HEK293 (cell line): Measurements from ENCODE around the gene KLHDC7B.

Source experiments
- CTCF ChIA-PET: fragments of 350-600 bp; formaldehyde crosslinking; extraction: SDS; loops from one replicate; lab custom pipeline; 2021; ENCODE audit warnings: antibody characterized with exemption; lab: Yijun Ruan, JAX
- POLR2A ChIA-PET: fragments of 300-600 bp; formaldehyde crosslinking; extraction: SDS; loops from one replicate; lab custom pipeline; 2020; ENCODE audit warnings: antibody characterized with exemption, inconsistent platforms; lab: Yijun Ruan, JAX
- H3K27ac ChIP-seq: fragments of 200-500 bp; sonication (Bioruptor generic); 2 replicates; pipeline ENCODE4 v1.5.1; 2014; ENCODE audit warnings: low read depth, low read length, control low read depth, inconsistent platforms; ENCODE audit errors: extremely low read depth
- H3K36me3 ChIP-seq, 2 experiments: fragments of 200-500 bp in 1 of 2; sonication (Bioruptor generic) in 1 of 2; 1 replicate in 1 of 2; 2 replicates in 1 of 2; pipeline ENCODE4 v1.5.1; 2014 to 2017; ENCODE audit warnings: inconsistent platforms in 2 of 2, low read length in 2 of 2; ENCODE audit not compliant: control insufficient read depth in 2 of 2, insufficient read depth in 1 of 2
- H3K4me1 ChIP-seq: fragments of 200-500 bp; sonication (Bioruptor generic); 2 replicates; pipeline ENCODE4 v1.5.1; 2014; ENCODE audit warnings: mild to moderate bottlenecking, low read length, inconsistent platforms; ENCODE audit not compliant: control insufficient read depth, insufficient read depth
- H3K4me3 ChIP-seq: 2 replicates; pipeline ENCODE4 v1.5.1; 2011; ENCODE audit warnings: low read depth, mild to moderate bottlenecking, control low read depth, low read length, moderate library complexity
- H3K9me3 ChIP-seq: fragments of 200-500 bp; sonication (Bioruptor generic); 2 replicates; pipeline ENCODE4 v1.5.1; 2014; ENCODE audit warnings: low read depth, low read length, inconsistent platforms; ENCODE audit not compliant: control insufficient read depth, insufficient read depth
- BCL11B ChIP-seq: fragments of 450-650 bp; formaldehyde crosslinking; IDR thresholded peaks from 2 replicates; pipeline ENCODE4 v1.5.1; 2016; ENCODE audit warnings: low read depth, missing biosample characterization, missing genetic modification characterization
- ELK4 ChIP-seq: IDR thresholded peaks from 2 replicates; pipeline ENCODE4 v1.6.1; 2011; ENCODE audit warnings: mild to moderate bottlenecking, low read depth, low read length, borderline replicate concordance
- GLI2 ChIP-seq: fragments of 450-650 bp; formaldehyde crosslinking; IDR thresholded peaks from 2 replicates; pipeline ENCODE4; 2017; ENCODE audit warnings: missing biosample characterization, missing genetic modification characterization, low read depth, borderline replicate concordance
- KLF10 ChIP-seq: fragments of 450-650 bp; IDR thresholded peaks from 2 replicates; pipeline ENCODE4 v1.5.1; 2018; ENCODE audit warnings: missing biosample characterization, mild to moderate bottlenecking, missing genetic modification characterization
- KLF7 ChIP-seq: fragments of 450-650 bp; formaldehyde crosslinking; IDR thresholded peaks from 2 replicates; pipeline ENCODE4 v1.5.1; 2016; ENCODE audit warnings: missing biosample characterization, missing genetic modification characterization, borderline replicate concordance
- PBX3 ChIP-seq: sonication (generic); formaldehyde crosslinking; IDR thresholded peaks from 2 replicates; pipeline ENCODE4 v1.8.1; 2022; ENCODE audit warnings: mild to moderate bottlenecking, moderate library complexity, missing genetic modification reagents
- PRDM4 ChIP-seq: fragments of 450-650 bp; formaldehyde crosslinking; IDR thresholded peaks from 2 replicates; pipeline ENCODE4 v1.5.1; 2017; ENCODE audit warnings: missing biosample characterization, missing genetic modification characterization
- ZBTB21 ChIP-seq: fragments of 450-650 bp; formaldehyde crosslinking; IDR thresholded peaks from 2 replicates; pipeline ENCODE4 v1.5.1; 2017; ENCODE audit warnings: missing biosample characterization, missing genetic modification characterization
- ZFP41 ChIP-seq: fragments of 450-650 bp; formaldehyde crosslinking; IDR thresholded peaks from 2 replicates; pipeline ENCODE4 v1.5.1; 2016; ENCODE audit warnings: missing biosample characterization, missing genetic modification characterization, borderline replicate concordance
- ZFP69B ChIP-seq: fragments of 450-650 bp; formaldehyde crosslinking; IDR thresholded peaks from 2 replicates; pipeline ENCODE4 v1.5.1; 2016; ENCODE audit warnings: missing biosample characterization, missing genetic modification characterization
- ZNF10 ChIP-seq: fragments of 450-650 bp; formaldehyde crosslinking; IDR thresholded peaks from 2 replicates; pipeline ENCODE4 v1.5.1; 2017; ENCODE audit warnings: missing biosample characterization, missing genetic modification characterization
- ZNF114 ChIP-seq: fragments of 450-650 bp; formaldehyde crosslinking; IDR thresholded peaks from 2 replicates; pipeline ENCODE4 v1.5.0; 2017; ENCODE audit warnings: missing biosample characterization, missing genetic modification characterization
- ZNF211 ChIP-seq: fragments of 450-650 bp; formaldehyde crosslinking; IDR thresholded peaks from 2 replicates; pipeline ENCODE4 v1.5.1; 2016; ENCODE audit warnings: low read depth, missing biosample characterization, missing genetic modification characterization
- ZNF302 ChIP-seq: fragments of 450-650 bp; formaldehyde crosslinking; IDR thresholded peaks from 2 replicates; pipeline ENCODE4 v1.5.1; 2016; ENCODE audit warnings: missing biosample characterization, missing genetic modification characterization, low read depth
- ZNF449 ChIP-seq: fragments of 450-650 bp; formaldehyde crosslinking; IDR thresholded peaks from 2 replicates; pipeline ENCODE4 v1.5.1; 2017; ENCODE audit warnings: missing biosample characterization, mild to moderate bottlenecking, missing genetic modification characterization, moderate library complexity
- ZNF48 ChIP-seq: fragments of 450-650 bp; formaldehyde crosslinking; IDR thresholded peaks from 2 replicates; pipeline ENCODE4 v1.5.1; 2016; ENCODE audit warnings: missing biosample characterization, missing genetic modification characterization
- ZNF488 ChIP-seq: fragments of 450-650 bp; formaldehyde crosslinking; IDR thresholded peaks from 2 replicates; pipeline ENCODE4 v1.5.1; 2016; ENCODE audit warnings: missing biosample characterization, missing genetic modification characterization
- ZNF521 ChIP-seq: fragments of 450-650 bp; formaldehyde crosslinking; IDR thresholded peaks from 2 replicates; pipeline ENCODE4 v1.5.1; 2017; ENCODE audit warnings: missing biosample characterization, mild to moderate bottlenecking, missing genetic modification characterization
- ZNF560 ChIP-seq: fragments of 450-650 bp; formaldehyde crosslinking; IDR thresholded peaks from 2 replicates; pipeline ENCODE4 v1.5.1; 2017; ENCODE audit warnings: missing biosample characterization, missing genetic modification characterization, borderline replicate concordance
- ZNF624 ChIP-seq: fragments of 450-650 bp; formaldehyde crosslinking; IDR thresholded peaks from 2 replicates; pipeline ENCODE4 v1.5.1; 2017; ENCODE audit warnings: missing biosample characterization, missing genetic modification characterization
- ZNF670 ChIP-seq: fragments of 450-650 bp; formaldehyde crosslinking; IDR thresholded peaks from 2 replicates; pipeline ENCODE4 v1.5.1; 2016; ENCODE audit warnings: missing biosample characterization, missing genetic modification characterization, low read depth
- ZNF701 ChIP-seq: fragments of 450-650 bp; formaldehyde crosslinking; IDR thresholded peaks from 2 replicates; pipeline ENCODE4 v1.5.1; 2016; ENCODE audit warnings: missing biosample characterization, missing genetic modification characterization
- ZXDB ChIP-seq: fragments of 450-650 bp; formaldehyde crosslinking; IDR thresholded peaks from 2 replicates; pipeline ENCODE4 v1.5.1; 2016; ENCODE audit warnings: missing biosample characterization, missing genetic modification characterization

The KLHDC7B gene

GRCh38 chr22:50569041-50569459 is 23.4 kb downstream of the KLHDC7B start:
- POLR2A ChIA-PET, result interaction anchor here (1.8 kb wide), 1 partner anchor 44 kb away, joined by 8 read pairs; the partner anchor contains the start of gene SCO2
- CTCF ChIA-PET, result interaction anchor here (0.6 to 0.9 kb wide), 3 partner anchors 10 to 787 kb away, joined by 3 to 5 read pairs (median 3); no protein-coding TSS in a partner anchor
- peaks cover 34 to 67% of the 10 kb centered on the region in 2 experiments for H3K36me3 ChIP-seq
- H3K4me1 ChIP-seq, result no peaks in the 10 kb centered on the region
- H3K9me3 ChIP-seq, result no peaks in the 10 kb centered on the region
- no peak overlapping the region for H3K4me3 ChIP-seq
- TF ChIP-seq ZBTB21 (tag by site-specific recombination) (no peak), ZNF449 (tag by site-specific recombination) (no peak), PRDM4 (tag by site-specific recombination) (no peak), ZNF211 (tag by site-specific recombination) (no peak), ZNF488 (tag by site-specific recombination) (no peak)
- TF ChIP-seq, all 188 proteins: peak for 0
- H3K27ac ChIP-seq, result no peak overlapping the region

DNA sequence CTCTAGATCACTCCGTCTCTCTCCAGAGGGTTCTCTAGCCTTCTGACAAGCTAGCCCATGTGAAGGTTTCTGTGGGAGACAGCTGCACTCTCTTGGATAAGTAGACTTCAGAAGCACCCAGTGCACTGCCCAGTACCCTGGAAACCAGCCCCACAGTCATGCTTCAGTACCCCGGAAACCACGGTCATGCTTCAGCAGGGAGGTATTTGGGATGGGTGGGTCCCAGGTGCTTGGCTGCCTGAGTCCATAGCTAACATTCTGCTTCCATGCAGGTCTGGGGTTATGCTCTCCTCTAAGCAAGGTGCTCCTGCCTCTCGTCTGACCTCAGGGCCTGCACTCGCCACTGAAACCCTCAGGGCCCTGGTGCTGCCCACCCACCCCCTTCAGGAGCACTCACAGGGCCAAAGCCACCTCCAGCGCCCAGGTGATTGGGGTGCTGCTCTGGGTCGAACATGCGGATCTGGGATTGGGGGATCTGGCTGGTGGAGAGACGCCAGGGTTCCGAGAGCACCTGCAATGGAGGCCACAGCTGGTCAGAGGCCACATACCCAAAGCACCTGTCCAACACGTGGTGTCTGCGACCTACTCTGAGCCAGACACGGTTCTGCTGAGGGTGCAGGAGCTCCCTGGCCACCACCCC is 24.3 kb downstream of the KLHDC7B start:
- CTCF ChIA-PET, result interaction anchor here (0.9 to 1.4 kb wide), 2 partner anchors 51 to 55 kb away, joined by 3 to 4 read pairs; no protein-coding TSS in a partner anchor
- TF ChIP-seq GLI2, result no peak
- no peak for TF ChIP-seq ZFP69B (tag by site-specific recombination)
- no peak for TF ChIP-seq ZNF560 (tag by site-specific recombination)
- TF ChIP-seq ZNF302 (tag by site-specific recombination), result no peak
- TF ChIP-seq ZBTB21 (tag by site-specific recombination), result no peak
- no peak for TF ChIP-seq ZNF521 (tag by site-specific recombination)
- no peak for TF ChIP-seq ZNF48 (tag by site-specific recombination)
- TF ChIP-seq ZNF114 (tag by site-specific recombination), result no peak
- no peak for TF ChIP-seq ZFP41 (tag by site-specific recombination)
- TF ChIP-seq KLF10 (tag by site-specific recombination), result no peak
- no peak for TF ChIP-seq PBX3 (CRISPR knock-in tag)
- no peak for TF ChIP-seq ZNF670
- TF ChIP-seq KLF7, result no peak
- TF ChIP-seq ZNF701 (tag by site-specific recombination), result no peak
- no peak for TF ChIP-seq BCL11B (tag by site-specific recombination)
- no peak for TF ChIP-seq ZXDB (tag by site-specific recombination)
- no peak for TF ChIP-seq ELK4
- TF ChIP-seq ZNF624 (tag by site-specific recombination), result no peak
- no peak for TF ChIP-seq ZNF10 (tag by site-specific recombination)
- Histone ChIP-seq H3K36me3 (peaks cover 43 to 74% of the 10 kb centered on the region in 2 experiments), H3K4me3 (no peak overlapping the region), H3K4me1 (no peaks in the 10 kb centered on the region), H3K9me3 (no peaks in the 10 kb centered on the region), H3K27ac (no peak overlapping the region)
- POLR2A ChIA-PET, result interaction anchor here (1.0 to 1.8 kb wide), 3 partner anchors 11 to 45 kb away, joined by 3 to 8 read pairs (median 4); partner anchors contain the start of gene SCO2
